HepG2 (cell line): ENCODE measurements around the gene LEAP2. TPM values are rescaled to one million over a fixed set of nuclear protein-coding genes. Genes with fewer than 3 reads are reported as not detected.

Experiments
- ASH2L ChIP-seq: fragments of 300-600, 200-600 bp; sonication (generic); IDR thresholded peaks from 2 replicates; pipeline ENCODE4 v1.7.0; 2017; ENCODE audit warnings: low read depth, mild to moderate bottlenecking, moderate library complexity, mixed read lengths, low read length; ENCODE audit not compliant: insufficient read length
- DPF2 ChIP-seq: sonication (generic); formaldehyde crosslinking; IDR thresholded peaks from 2 replicates; pipeline ENCODE4 v1.4.0; 2020; ENCODE audit warnings: mild to moderate bottlenecking, low read depth, missing genetic modification reagents, borderline replicate concordance
- GFI1 ChIP-seq: sonication (generic); formaldehyde crosslinking; IDR thresholded peaks from 2 replicates; pipeline ENCODE4 v1.5.0; 2020; ENCODE audit warnings: missing genetic modification reagents, mild to moderate bottlenecking, borderline replicate concordance
- KMT2A ChIP-seq: sonication (generic); formaldehyde crosslinking; IDR thresholded peaks from 2 replicates; pipeline ENCODE4 v1.4.0; 2020; ENCODE audit warnings: missing genetic modification reagents
- MEF2D ChIP-seq: sonication (generic); formaldehyde crosslinking; IDR thresholded peaks from 2 replicates; pipeline ENCODE4 v1.5.1; 2020; ENCODE audit warnings: mild to moderate bottlenecking, missing genetic modification reagents
- MEIS1 ChIP-seq: sonication (generic); formaldehyde crosslinking; IDR thresholded peaks from 2 replicates; pipeline ENCODE4 v1.9.0; 2021; ENCODE audit warnings: mild to moderate bottlenecking, missing genetic modification reagents, moderate library complexity, borderline replicate concordance
- NKX3-1 ChIP-seq: sonication (generic); formaldehyde crosslinking; IDR thresholded peaks from 2 replicates; pipeline ENCODE4 v1.5.0; 2020; ENCODE audit warnings: missing genetic modification reagents
- RFXAP ChIP-seq: sonication (generic); formaldehyde crosslinking; IDR thresholded peaks from 2 replicates; pipeline ENCODE4 v1.4.0; 2020; ENCODE audit warnings: missing genetic modification reagents, borderline replicate concordance
- STAT6 ChIP-seq: sonication (generic); formaldehyde crosslinking; IDR thresholded peaks from 2 replicates; pipeline ENCODE4 v1.4.0; 2020; ENCODE audit warnings: missing genetic modification reagents, mild to moderate bottlenecking, borderline replicate concordance
- TCF7 ChIP-seq: sonication (generic); IDR thresholded peaks from 2 replicates; pipeline ENCODE4 v1.6.1; 2016; ENCODE audit warnings: antibody characterized with exemption, low read depth
- ZBTB10 ChIP-seq: sonication (generic); formaldehyde crosslinking; IDR thresholded peaks from 2 replicates; pipeline ENCODE4 v1.4.0; 2020; ENCODE audit warnings: missing genetic modification reagents, borderline replicate concordance
- ZBTB44 ChIP-seq: sonication (generic); formaldehyde crosslinking; IDR thresholded peaks from 2 replicates; pipeline ENCODE4 v1.4.0; 2020; ENCODE audit warnings: missing genetic modification reagents
- ZEB1 ChIP-seq: IDR thresholded peaks from 2 replicates; pipeline ENCODE4 v1.6.1; 2012; ENCODE audit warnings: mild to moderate bottlenecking, low read depth, inconsistent platforms; ENCODE audit not compliant: insufficient replicate concordance
- ZFYVE20 ChIP-seq: sonication (generic); formaldehyde crosslinking; IDR thresholded peaks from 2 replicates; pipeline ENCODE4 v1.8.0; 2023; ENCODE audit warnings: low read depth, mild to moderate bottlenecking, moderate library complexity, missing genetic modification reagents, borderline replicate concordance
- ZNF138 ChIP-seq: sonication (generic); formaldehyde crosslinking; IDR thresholded peaks from 2 replicates; pipeline ENCODE4 v1.5.0; 2020; ENCODE audit warnings: mild to moderate bottlenecking, low read depth, missing genetic modification reagents
- ZNF496 ChIP-seq: sonication (generic); formaldehyde crosslinking; IDR thresholded peaks from 2 replicates; pipeline ENCODE4 v1.8.1; 2023; ENCODE audit warnings: mild to moderate bottlenecking, moderate library complexity, missing genetic modification reagents; ENCODE audit not compliant: insufficient replicate concordance
- polyA plus RNA-seq, 8 experiments: library from polyadenylated mRNA; depleted of rRNA in 3 of 8; stranded (reverse) in 7 of 8; unstranded in 1 of 8; fragments of >200 nt; fragmentation: Illumina TruSeq in 4 of 8; extraction: Trizol in 4 of 8; gene quantifications; 2 replicates each; pipeline versions ENCODE4 v1.2.1 to v1.2.3, GENCODE V29; 2011 to 2016; ENCODE audit warnings: low read depth in 4 of 8, missing spikeins in 1 of 8, mixed read lengths in 1 of 8; ENCODE audit not compliant: insufficient read depth in 1 of 8
- total RNA-seq, 5 experiments: library from RNA; depleted of rRNA; stranded (reverse); fragments of >200 nt; fragmentation: Illumina TruSeq; extraction: Trizol; gene quantifications; 2 replicates each; pipeline ENCODE4 v1.2.3, GENCODE V29; 2016; ENCODE audit warnings: low read depth in 1 of 5
- TF ChIP-seq, protein P1 (sequence below): sonication (generic); formaldehyde crosslinking; IDR thresholded peaks from 2 replicates; pipeline ENCODE4 v1.4.0; 2020; ENCODE audit warnings: missing genetic modification reagents

LEAP2 gene
- total and polyA plus RNA-seq, 2 of the 13 experiments (the other 11 are each of a cell fraction or from before 2014, with no cell fraction given), result 23.9 to 51.9 TPM

- TF ChIP-seq, protein P1, sequence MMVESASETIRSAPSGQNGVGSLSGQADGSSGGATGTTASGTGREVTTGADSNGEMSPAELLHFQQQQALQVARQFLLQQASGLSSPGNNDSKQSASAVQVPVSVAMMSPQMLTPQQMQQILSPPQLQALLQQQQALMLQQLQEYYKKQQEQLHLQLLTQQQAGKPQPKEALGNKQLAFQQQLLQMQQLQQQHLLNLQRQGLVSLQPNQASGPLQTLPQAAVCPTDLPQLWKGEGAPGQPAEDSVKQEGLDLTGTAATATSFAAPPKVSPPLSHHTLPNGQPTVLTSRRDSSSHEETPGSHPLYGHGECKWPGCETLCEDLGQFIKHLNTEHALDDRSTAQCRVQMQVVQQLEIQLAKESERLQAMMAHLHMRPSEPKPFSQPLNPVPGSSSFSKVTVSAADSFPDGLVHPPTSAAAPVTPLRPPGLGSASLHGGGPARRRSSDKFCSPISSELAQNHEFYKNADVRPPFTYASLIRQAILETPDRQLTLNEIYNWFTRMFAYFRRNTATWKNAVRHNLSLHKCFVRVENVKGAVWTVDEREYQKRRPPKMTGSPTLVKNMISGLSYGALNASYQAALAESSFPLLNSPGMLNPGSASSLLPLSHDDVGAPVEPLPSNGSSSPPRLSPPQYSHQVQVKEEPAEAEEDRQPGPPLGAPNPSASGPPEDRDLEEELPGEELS (CRISPR knock-in tag), result peak; percentile 73; the same call in 1 of the 2 replicates
- TF ChIP-seq MEIS1 (CRISPR knock-in tag) (peak; percentile 56; the same call in 1 of the 2 replicates), DPF2 (CRISPR knock-in tag) (no peak; the same call in 1 of the 2 replicates), ZNF496 (CRISPR knock-in tag) (no peak), ZFYVE20 (CRISPR knock-in tag) (no peak), NKX3-1 (CRISPR knock-in tag) (no peak), KMT2A (peak; percentile 43; the same call in 1 of the 2 replicates), TCF7 (peak; percentile 74), ZBTB44 (CRISPR knock-in tag) (no peak), ZEB1 (no peak), RFXAP (CRISPR knock-in tag) (peak; percentile 72; the same call in 1 of the 2 replicates), ZBTB10 (no peak), ZNF138 (CRISPR knock-in tag) (no peak), GFI1 (CRISPR knock-in tag) (peak; percentile 55; the same call in 1 of the 2 replicates), MEF2D (CRISPR knock-in tag) (peak; percentile 91; the same call in 1 of the 2 replicates), STAT6 (CRISPR knock-in tag) (peak; percentile 87; the same call in 1 of the 2 replicates), ASH2L (peak; percentile 93)
These were observed at the start of gene LEAP2 (continued) for GRCh38 chr5:132873119-132873929.
